GM21515 (cell line): ENCODE results near the gene SMO.
"Not testable (repeated sequence)": the region's sequence is repeated elsewhere in the genome, so short reads cannot be mapped to it uniquely, and the experiment has no call there.

Experiments used
- ATAC-seq: cut with Tn5 transposase; IDR thresholded peaks from one replicate; pipeline ENCODE4 v1.9.1; 2021; ENCODE audit not compliant: unreplicated experiment

Gene SMO

GRCh38 chr7:129231666-129232065 is 43.2 kb downstream of the SMO start:
- no peak for ATAC-seq

DNA sequence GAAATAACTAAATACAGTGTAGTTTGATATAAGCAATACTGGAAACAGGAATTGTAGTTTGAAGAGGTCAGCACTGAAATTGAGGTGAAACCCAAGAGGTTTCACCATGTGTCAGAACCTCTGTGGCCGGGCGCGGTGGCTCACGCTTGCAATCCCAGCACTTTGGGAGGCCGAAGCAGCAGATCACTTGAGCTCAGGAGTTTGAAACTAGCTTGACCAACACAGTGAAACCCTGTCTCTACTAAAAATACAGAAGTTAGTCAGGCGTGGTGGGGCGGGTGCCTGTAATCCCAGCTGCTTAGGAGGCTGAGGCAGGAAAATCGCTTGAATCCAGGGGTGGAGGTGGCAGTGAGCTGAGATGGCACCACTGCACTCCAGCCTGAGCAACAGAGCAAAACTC is 50.1 kb downstream of the SMO start:
- no peak for ATAC-seq

DNA sequence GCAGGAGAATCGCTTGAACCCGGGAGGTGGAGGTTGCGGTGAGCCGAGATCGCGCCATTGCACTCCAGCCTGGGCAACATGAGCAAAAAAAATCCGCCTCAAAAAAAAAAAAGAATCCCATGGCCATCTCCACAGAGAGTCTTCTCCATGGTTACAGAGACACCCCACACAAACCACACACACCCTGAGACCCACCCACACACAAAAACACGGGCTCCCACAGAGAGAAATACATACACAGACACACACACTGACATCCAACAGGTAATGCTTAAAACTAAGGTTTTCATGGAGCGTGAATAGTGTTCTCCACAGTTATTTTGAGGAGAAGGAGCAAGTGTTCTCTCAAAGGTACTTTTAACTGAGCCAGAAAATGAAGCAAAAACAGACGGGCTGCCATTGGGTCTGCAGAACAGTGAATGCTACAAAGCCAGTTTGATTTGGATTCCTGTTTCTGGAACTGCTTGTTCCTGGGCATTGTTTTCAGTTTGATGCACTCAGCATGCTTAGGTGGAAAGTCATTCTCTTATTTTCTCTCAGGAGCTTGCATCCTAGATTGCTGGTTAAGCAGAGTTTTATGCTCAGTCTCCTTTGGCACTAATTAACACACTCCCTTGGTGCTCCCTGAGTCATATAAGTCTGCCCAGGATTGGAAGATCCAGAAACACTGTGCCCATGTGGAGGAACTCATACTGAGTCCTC is 51.8 kb downstream of the SMO start:
- ATAC-seq = no peak

DNA sequence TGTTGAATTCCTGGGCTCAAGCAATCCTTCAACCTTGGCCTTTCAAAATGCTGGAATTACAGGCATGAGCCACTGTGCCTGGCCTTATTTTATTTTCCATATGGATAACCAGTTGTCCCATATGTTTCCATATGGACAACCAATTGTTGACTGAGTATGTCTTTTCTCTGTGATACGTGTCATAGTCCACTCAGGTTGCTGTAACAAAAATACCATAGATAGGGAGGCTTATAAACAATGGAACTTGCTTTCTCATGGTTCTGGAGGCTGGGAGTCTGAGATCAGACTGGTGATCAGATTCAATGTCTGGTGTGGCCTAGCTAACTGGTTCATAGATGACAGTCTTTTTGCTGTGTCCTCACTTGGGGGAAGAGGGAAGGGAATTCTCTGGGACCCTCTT is 55.8 kb downstream of the SMO start:
- ATAC-seq = no peak

DNA sequence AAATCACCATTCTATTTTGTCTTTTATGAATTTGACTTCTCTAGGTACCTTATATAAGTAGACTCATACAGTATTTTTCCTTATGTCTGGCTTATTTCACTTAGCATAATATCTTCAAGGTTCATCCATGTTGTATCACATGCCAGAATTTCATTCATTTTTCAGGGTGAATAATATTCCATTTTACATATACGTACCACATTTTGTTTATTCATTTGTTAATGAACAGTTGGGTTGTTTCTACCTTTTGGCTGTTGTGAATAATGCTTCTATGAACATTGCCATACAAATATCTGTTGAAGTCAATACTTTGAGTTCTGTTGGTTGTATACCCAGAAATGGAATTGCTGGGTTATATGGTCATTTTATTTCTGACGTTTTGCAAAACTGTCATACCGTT is 57.1 kb downstream of the SMO start:
- ATAC-seq = no peak

- ATAC-seq = no peak
Observed at GRCh38 chr7:129247087-129247486, 58.7 kb downstream of the SMO start.

- no peak for ATAC-seq
Observed at GRCh38 chr7:129252128-129252527, 63.7 kb downstream of the SMO start.

GRCh38 chr7:129252603-129253002 is 64.2 kb downstream of the SMO start:
- ATAC-seq = not testable (repeated sequence)

DNA sequence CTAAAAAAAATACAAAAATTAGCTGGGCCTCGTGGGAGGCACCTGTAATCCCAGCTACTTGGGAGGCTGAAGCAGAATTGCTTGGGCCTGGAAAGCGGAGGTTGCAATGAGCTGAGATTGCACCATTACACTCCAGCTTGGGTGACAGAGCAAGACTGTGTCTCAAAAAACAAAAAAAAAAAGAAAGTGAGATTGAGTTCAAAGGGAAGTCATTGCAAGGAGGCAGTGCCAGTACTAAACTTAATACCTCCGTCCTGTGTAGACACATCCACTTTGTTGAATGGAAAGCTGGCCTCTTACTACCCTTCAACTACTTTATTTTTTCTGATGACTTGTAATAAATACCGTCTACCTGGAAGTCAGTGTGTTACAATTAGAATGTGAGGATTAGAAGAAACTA is 67.4 kb downstream of the SMO start:
- ATAC-seq = no peak

GRCh38 chr7:129256221-129256620 is 67.8 kb downstream of the SMO start:
- ATAC-seq = no peak

DNA sequence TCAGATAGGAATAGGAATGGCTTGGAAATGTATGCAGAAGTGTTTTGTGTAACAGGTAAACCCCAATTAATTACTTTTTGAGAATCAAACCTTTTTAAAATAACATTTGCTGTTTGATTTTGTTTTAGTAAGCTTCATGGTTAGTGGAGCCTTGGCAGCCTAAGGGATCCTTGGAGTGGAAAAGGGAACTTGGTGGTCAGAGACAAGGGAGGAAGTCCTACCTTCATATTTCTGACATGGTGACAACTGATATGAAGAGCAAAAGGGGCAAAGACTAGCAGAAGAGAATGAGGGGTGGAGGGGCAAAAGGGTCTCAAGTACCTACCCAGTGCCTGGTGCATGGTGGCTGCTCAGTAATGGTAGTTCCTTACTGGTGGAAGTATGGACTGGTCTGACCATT is 68.7 kb downstream of the SMO start:
- no peak for ATAC-seq

- no peak for ATAC-seq
Observed at GRCh38 chr7:129258649-129259389, 70.4 kb downstream of the SMO start.

GRCh38 chr7:129262324-129262723 is 73.9 kb downstream of the SMO start:
- no peak for ATAC-seq
